Neural crest cell (in vitro differentiated cells): Measurements from ENCODE around the gene AGBL1. TPM values are rescaled to one million over a fixed set of nuclear protein-coding genes. Genes with fewer than 3 reads are reported as not detected.

Experiments used
- DNase-seq: peaks from one replicate; pipeline ENCODE4 v3.0.0; 2021; ENCODE audit warnings: low read depth, mixed read lengths, low spot score
- H3K27ac Mint-ChIP-seq: one replicate; pipeline ENCODE4 v1.8.0; 2021; ENCODE audit warnings: mild to moderate bottlenecking, mixed read lengths; ENCODE audit not compliant: unreplicated experiment
- H3K27me3 Mint-ChIP-seq: 2 replicates; pipeline ENCODE4 v1.8.0; 2021; ENCODE audit warnings: low read depth, mild to moderate bottlenecking, mixed read lengths
- H3K36me3 Mint-ChIP-seq: 2 replicates; pipeline ENCODE4 v1.8.0; 2021; ENCODE audit warnings: low read depth, mild to moderate bottlenecking, mixed read lengths
- H3K4me1 Mint-ChIP-seq: 2 replicates; pipeline ENCODE4 v1.8.0; 2021; ENCODE audit warnings: mixed read lengths
- H3K4me3 Mint-ChIP-seq: one replicate; pipeline ENCODE4 v1.8.0; 2021; ENCODE audit warnings: mild to moderate bottlenecking, mixed read lengths
- H3K9me3 Mint-ChIP-seq: 2 replicates; pipeline ENCODE4 v1.8.0; 2021; ENCODE audit warnings: mixed read lengths
- CTCF ChIP-seq: fragments of 200-600 bp; sonication (generic); conservative IDR thresholded peaks from 2 replicates; pipeline ENCODE4 v1.5.0; 2021; ENCODE audit warnings: antibody characterized with exemption, mild to moderate bottlenecking
- total RNA-seq: library from RNA; stranded (reverse); gene quantifications from 2 replicates; pipeline ENCODE4 v1.2.1, GENCODE V29; 2021

AGBL1 gene
- total RNA-seq, 1 donor from 2014 or later, result 0.05 TPM

GRCh38 chr15:86041399-86041798 lies 38.3 kb upstream of the AGBL1 start:
- Mint-ChIP-seq H3K27me3 (no peaks in the 10 kb centered on the region), H3K9me3 (peaks cover 4% of the 10 kb centered on the region), H3K4me3 (no peak overlapping the region), H3K27ac (no peak overlapping the region), H3K4me1 (peaks cover 17% of the 10 kb centered on the region), H3K36me3 (no peaks in the 10 kb centered on the region)
- no peak for TF ChIP-seq CTCF
- DNase-seq, result no peak

- Mint-ChIP-seq H3K36me3 (no peaks in the 10 kb centered on the region), H3K27ac (no peak overlapping the region)
Measured at GRCh38 chr15:86042226-86042625, 37.4 kb upstream of the AGBL1 start.

GRCh38 chr15:86044981-86045380 lies 34.7 kb upstream of the AGBL1 start:
- Mint-ChIP-seq H3K27me3 (no peaks in the 10 kb centered on the region), H3K4me3 (no peak overlapping the region), H3K36me3 (no peaks in the 10 kb centered on the region), H3K4me1 (peaks cover 13% of the 10 kb centered on the region), H3K9me3 (peaks cover 6% of the 10 kb centered on the region), H3K27ac (no peak overlapping the region)
- no peak for TF ChIP-seq CTCF
- no peak for DNase-seq

More at GRCh38 chr15:86042226-86042625, 37.4 kb upstream of the AGBL1 start:
- H3K9me3 Mint-ChIP-seq, result peaks cover 7% of the 10 kb centered on the region
- no peak for TF ChIP-seq CTCF
- H3K4me1 Mint-ChIP-seq, result peaks cover 17% of the 10 kb centered on the region
- no peaks in the 10 kb centered on the region for H3K27me3 Mint-ChIP-seq
- DNase-seq, result no peak
- no peak overlapping the region for H3K4me3 Mint-ChIP-seq

GRCh38 chr15:86054338-86054737 lies 25.3 kb upstream of the AGBL1 start:
- Mint-ChIP-seq H3K9me3 (no peaks in the 10 kb centered on the region), H3K4me3 (no peak overlapping the region), H3K27ac (no peak overlapping the region), H3K4me1 (no peaks in the 10 kb centered on the region), H3K27me3 (peaks cover 3% of the 10 kb centered on the region), H3K36me3 (no peaks in the 10 kb centered on the region)
- no peak for DNase-seq
- no peak for TF ChIP-seq CTCF

GRCh38 chr15:86055688-86056087 lies 24.0 kb upstream of the AGBL1 start:
- TF ChIP-seq CTCF, result no peak
- Mint-ChIP-seq H3K36me3 (no peaks in the 10 kb centered on the region), H3K27me3 (peaks cover 3% of the 10 kb centered on the region), H3K4me3 (no peak overlapping the region), H3K4me1 (no peaks in the 10 kb centered on the region), H3K27ac (no peak overlapping the region), H3K9me3 (no peaks in the 10 kb centered on the region)
- no peak for DNase-seq

- Mint-ChIP-seq H3K9me3 (no peaks in the 10 kb centered on the region), H3K27me3 (peaks cover 5% of the 10 kb centered on the region), H3K4me1 (peaks cover 11% of the 10 kb centered on the region), H3K27ac (no peak overlapping the region), H3K36me3 (no peaks in the 10 kb centered on the region), H3K4me3 (no peak overlapping the region)
- no peak for TF ChIP-seq CTCF
- DNase-seq, result no peak
Measured at GRCh38 chr15:86059851-86060250, 19.8 kb upstream of the AGBL1 start.
